Kidney (tissue), 14 donors: ENCODE measurements around the gene BDH1. TPM values are rescaled to one million over a fixed set of nuclear protein-coding genes. Genes with fewer than 3 reads are reported as not detected.

Source experiments
- DNase-seq, 5 donors: peaks; one replicate each; pipeline ENCODE4 v3.0.0-alpha.2; 2013 to 2020
- FAIRE-seq: peaks from 2 replicates; lab custom pipeline; 2012; peaks lifted over from hg19 to GRCh38; lab: Jason Lieb, UNC
- H3K27ac ChIP-seq, 2 donors: one replicate each; pipeline ENCODE4 v1.7.0; 2013; ENCODE audit warnings: low read depth in 2 of 2, low read length in 2 of 2, inconsistent platforms in 1 of 2
- H3K27me3 ChIP-seq: one replicate; pipeline ENCODE4 v1.7.1; 2013; ENCODE audit warnings: low read length, inconsistent platforms; ENCODE audit not compliant: control insufficient read depth, insufficient read depth
- H3K36me3 ChIP-seq, 3 donors: one replicate each; pipeline versions ENCODE4 v1.7.0 to v1.7.1; 2013; ENCODE audit warnings: low read length in 3 of 3, control low read depth in 1 of 3, inconsistent platforms in 1 of 3; ENCODE audit not compliant: insufficient read depth in 3 of 3, control insufficient read depth in 2 of 3
- H3K4me1 ChIP-seq, 3 donors: one replicate each; pipeline versions ENCODE4 v1.7.0 to v1.7.1; 2013; ENCODE audit warnings: low read length in 3 of 3, inconsistent platforms in 1 of 3, low read depth in 1 of 3; ENCODE audit not compliant: control insufficient read depth in 2 of 3, insufficient read depth in 2 of 3
- H3K4me3 ChIP-seq, 3 donors: one replicate each; pipeline versions ENCODE4 v1.7.0 to v1.8.1; 2013; ENCODE audit warnings: low read length in 3 of 3, control low read depth in 1 of 3, inconsistent platforms in 1 of 3
- H3K9ac ChIP-seq, 3 donors: one replicate each; pipeline versions ENCODE4 v1.7.0 to v1.7.1; 2013; ENCODE audit warnings: low read length in 3 of 3, control low read depth in 1 of 3, inconsistent platforms in 1 of 3
- H3K9me3 ChIP-seq, 3 donors: one replicate each; pipeline versions ENCODE4 v1.7.0 to v1.7.1; 2013; ENCODE audit warnings: low read length in 3 of 3, control low read depth in 1 of 3, inconsistent platforms in 1 of 3; ENCODE audit not compliant: control insufficient read depth in 2 of 3, insufficient read depth in 1 of 3
- CTCF ChIP-seq: IDR thresholded peaks from 3 replicates; pipeline ENCODE4 v1.5.1; 2012; ENCODE audit warnings: mild to moderate bottlenecking, moderate library complexity, borderline replicate concordance; ENCODE audit not compliant: insufficient read depth; ENCODE audit errors: extremely low read depth
- intact Hi-C: fragments of 100-400 bp; cut with DNase I; formaldehyde crosslinking; loops from one replicate; pipeline ENCODE4 v1.11.1; 2022
- polyA plus RNA-seq: library from polyadenylated mRNA; stranded (reverse); fragments of 350-450 nt; fragmentation: Illumina TruSeq; extraction: RNeasy Lipid Tissue Mini Kit (QIAGEN cat#74804); gene quantifications from one replicate; pipeline ENCODE4 v1.2.3, GENCODE V29; 2014; ENCODE audit warnings: low read depth, low replicate concordance; ENCODE audit not compliant: insufficient read depth
- total RNA-seq: library from RNA; stranded (reverse); fragmentation: NEBNext Ultra II Directional; extraction: Animal tissue kit (Norgen Biotek cat#: 25700); gene quantifications from one replicate; pipeline ENCODE4 v1.2.1, GENCODE V29; 2021
- donor health status: control.
- donor health status: control.
- donor health status: control.
- donor health status: control.
- donor health status: control.
- donor health status: DM: yes; HTN: yes; CAD: no.
- donor health status: Normal renal cell carcinoma (clear cell type).

BDH1 gene
- total and polyA plus RNA-seq, 2 donors from 2014 or later = 21.2 to 49.6 TPM

DNA sequence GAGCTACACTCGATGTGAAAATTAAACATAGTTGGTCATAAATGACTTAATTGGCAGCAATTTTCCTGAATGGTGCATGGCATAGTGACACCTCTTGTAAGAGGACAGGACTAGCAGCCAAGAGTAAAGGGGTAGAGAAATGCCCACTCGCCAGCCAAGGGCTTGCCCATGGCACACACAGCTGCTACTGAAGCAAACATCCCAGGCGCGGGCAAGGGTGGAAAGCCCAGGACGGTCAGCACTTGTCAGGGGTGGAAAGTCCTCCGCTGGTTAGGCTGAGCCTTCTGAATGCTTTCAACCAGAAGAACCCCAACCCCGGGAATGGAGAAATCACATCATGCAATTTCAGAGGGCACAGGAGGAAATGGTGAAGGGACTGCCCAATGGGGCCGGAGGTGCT is 31.6 kb downstream of the BDH1 start:
- FAIRE-seq (no peak), DNase-seq (no peak)
- H3K9ac ChIP-seq = no peak overlapping the region
- no peaks in the 10 kb centered on the region for H3K9me3 ChIP-seq
- H3K27ac ChIP-seq = no peak overlapping the region
- no peak overlapping the region for H3K4me3 ChIP-seq
- intact Hi-C loops = no loop called here
- peaks cover 0 to 2% (median 0%) of the 10 kb centered on the region in 3 donors for H3K36me3 ChIP-seq
- no peaks in the 10 kb centered on the region for H3K27me3 ChIP-seq
- TF ChIP-seq CTCF = no peak
- H3K4me1 ChIP-seq = peaks cover 3 to 9% (median 9%) of the 10 kb centered on the region in 3 donors

- H3K27ac ChIP-seq = no peak overlapping the region
Observed at GRCh38 chr3:197523526-197523925, 32.2 kb downstream of the BDH1 start.

DNA sequence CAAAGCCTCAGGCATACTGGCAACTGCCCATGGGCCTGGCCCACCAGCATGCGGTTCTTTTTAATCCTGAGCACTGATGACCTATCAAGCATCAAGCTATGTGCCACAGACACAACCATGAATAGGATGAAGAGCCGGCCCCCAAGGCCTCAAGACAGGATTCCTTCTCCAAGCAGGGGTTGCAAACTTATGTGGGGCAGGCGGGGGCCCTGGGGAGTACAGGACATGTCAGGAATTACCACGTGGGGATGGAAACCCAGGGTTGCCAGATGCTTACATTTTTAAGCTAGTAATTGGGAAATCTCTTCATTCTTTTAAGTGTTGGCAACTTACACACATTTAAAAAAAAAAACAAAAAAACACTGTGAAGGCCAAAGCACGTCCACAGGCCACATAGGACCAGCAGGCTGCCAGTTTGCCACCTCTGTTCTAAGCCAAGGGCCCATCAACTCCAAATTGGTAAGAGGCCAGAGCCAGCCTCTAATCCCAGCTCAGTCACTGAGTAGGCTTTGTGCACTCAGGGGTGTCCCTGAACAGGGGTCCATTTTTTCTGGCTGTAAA is 32.8 kb downstream of the BDH1 start:
- H3K9me3 ChIP-seq = no peaks in the 10 kb centered on the region
- peaks cover 0 to 2% (median 0%) of the 10 kb centered on the region in 3 donors for H3K36me3 ChIP-seq
- no peak overlapping the region for H3K4me3 ChIP-seq
- no peaks in the 10 kb centered on the region for H3K27me3 ChIP-seq
- FAIRE-seq (no peak), DNase-seq (no peak)
- no peak for TF ChIP-seq CTCF
- intact Hi-C loops = no loop called here
- H3K9ac ChIP-seq = no peak overlapping the region
- H3K4me1 ChIP-seq = peaks cover 3 to 9% (median 9%) of the 10 kb centered on the region in 3 donors
- H3K27ac ChIP-seq = no peak overlapping the region

More at GRCh38 chr3:197523526-197523925, 32.2 kb downstream of the BDH1 start:
- Histone ChIP-seq H3K36me3 (peaks cover 0 to 2% (median 0%) of the 10 kb centered on the region in 3 donors), H3K4me1 (peaks cover 3 to 9% (median 9%) of the 10 kb centered on the region in 3 donors), H3K9me3 (no peaks in the 10 kb centered on the region), H3K9ac (no peak overlapping the region), H3K4me3 (no peak overlapping the region), H3K27me3 (no peaks in the 10 kb centered on the region)
- TF ChIP-seq CTCF = no peak
- FAIRE-seq (no peak), DNase-seq (no peak)
- intact Hi-C loops = no loop called here
